ENCODE data around the gene ATP8A1.

GRCh38 chr4:42377497-42377896 is 279.4 kb downstream of the ATP8A1 start:
- TF ChIP-seq CTCF (conservative IDR thresholded peaks at IDR 0.05; ENCODE audit: low read length): no peak
- TF ChIP-seq EZH2phosphoT487 (IDR thresholded peaks at IDR 0.05; ENCODE audit: borderline replicate concordance, low read depth, low read length): no peak
